CD4-positive, alpha-beta T cell treated with Interleukin-6 for 4 hours (primary cell): ENCODE results near the gene MAP2K7.
A peak's percentile ranks its signal among the peaks of the same experiment; 100 is the strongest.
"Not testable (repeated sequence)": the region's sequence is repeated elsewhere in the genome, so short reads cannot be mapped to it uniquely, and the experiment has no call there.

Experiments
- DNase-seq: peaks from one replicate; pipeline ENCODE4 v3.0.0-alpha.2; 2020; ENCODE audit warnings: mixed read lengths

Gene MAP2K7

GRCh38 chr19:7920519-7921301 is 17.0 kb downstream of the MAP2K7 start:
- peak; percentile 100 for DNase-seq

- DNase-seq, result no peak
These were observed 17.8 kb downstream of the MAP2K7 start for GRCh38 chr19:7921302-7921966.

DNA sequence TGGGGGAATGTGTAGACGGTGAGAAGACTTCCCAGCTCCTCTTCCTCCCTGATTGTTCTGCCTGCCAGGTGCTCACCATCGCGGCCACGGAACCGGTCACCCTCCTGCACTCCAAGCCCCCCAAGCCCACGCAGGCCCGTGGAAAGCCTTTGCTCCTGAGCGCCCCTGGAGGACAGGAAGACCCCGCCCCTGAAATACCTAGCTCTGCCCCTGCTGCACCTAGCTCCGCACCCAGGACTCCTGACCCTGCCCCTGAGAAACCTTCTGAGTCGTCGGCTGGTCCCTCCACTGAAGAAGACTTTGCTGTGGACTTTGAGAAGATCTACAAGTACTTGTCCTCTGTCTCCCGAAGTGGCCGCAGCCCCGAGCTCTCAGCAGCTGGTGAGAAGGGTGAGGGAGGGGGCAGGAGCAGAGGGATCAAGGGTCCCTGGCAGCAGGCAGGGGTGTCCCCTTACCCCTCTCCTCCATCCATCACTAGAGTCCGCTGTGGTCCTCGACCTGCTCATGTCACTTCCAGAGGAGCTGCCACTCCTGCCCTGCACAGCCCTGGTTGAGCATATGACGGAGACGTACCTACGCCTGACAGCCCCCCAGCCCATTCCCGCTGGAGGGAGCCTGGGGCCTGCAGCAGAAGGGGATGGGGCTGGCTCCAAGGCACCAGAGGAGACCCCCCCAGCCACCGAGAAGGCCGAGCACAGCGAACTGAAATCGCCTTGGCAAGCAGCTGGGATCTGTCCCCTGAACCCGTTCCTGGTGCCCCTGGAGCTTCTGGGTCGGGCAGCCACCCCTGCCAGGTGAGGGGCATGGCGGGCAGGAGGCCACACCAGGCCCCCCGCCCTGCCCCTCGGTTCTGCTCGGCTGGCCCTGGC is 18.5 kb downstream of the MAP2K7 start:
- no peak for DNase-seq

- no peak for DNase-seq
These were observed 19.1 kb downstream of the MAP2K7 start for GRCh38 chr19:7922836-7923195.

DNA sequence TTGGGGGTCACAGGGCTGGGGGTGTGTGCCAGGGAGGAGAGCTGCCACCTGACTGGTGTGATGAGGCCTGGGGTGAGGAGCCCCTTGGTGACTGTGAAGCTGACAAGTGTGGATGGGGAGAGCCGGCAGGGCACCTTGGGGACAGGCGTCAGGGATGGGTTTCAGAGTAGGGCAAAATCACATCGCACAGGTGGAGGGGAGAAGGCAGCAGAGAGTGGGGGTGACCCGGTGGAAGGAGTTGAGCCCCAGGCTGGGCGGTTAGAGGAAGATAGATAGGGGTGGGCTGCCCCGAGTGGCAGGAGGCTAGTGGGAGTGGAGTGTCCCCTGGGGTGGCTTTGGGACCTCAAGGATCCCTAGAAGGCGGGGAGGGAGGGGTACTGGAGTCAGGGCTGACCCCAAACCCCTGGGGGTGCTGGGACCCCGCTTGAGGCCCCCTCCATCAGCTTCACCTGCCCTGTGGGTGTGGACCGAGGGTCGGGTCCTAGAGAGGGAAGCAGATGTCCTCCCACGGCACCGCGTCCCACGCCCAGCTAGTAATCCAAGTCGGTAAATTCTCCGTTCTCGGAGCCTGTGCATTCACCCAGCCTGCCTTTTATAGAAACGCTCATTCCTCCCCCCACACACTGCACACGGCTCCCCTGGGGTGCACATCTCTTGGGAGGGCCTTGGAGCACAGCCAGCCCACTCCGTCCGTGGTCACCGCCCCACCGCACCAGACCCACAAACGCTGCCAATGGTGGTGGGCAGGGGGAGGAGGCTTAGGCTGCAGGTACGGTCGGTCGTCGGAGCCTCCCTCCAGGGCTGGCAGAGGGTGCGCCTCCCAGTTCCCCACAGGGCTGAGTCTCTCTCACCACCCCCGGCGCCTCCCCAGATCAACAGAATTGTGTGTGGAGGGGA is 19.9 kb downstream of the MAP2K7 start:
- no peak for DNase-seq

GRCh38 chr19:7924241-7924640 is 20.6 kb downstream of the MAP2K7 start:
- DNase-seq, result no peak

- DNase-seq, result no peak
These were observed 21.0 kb downstream of the MAP2K7 start for GRCh38 chr19:7924651-7925170.

DNA sequence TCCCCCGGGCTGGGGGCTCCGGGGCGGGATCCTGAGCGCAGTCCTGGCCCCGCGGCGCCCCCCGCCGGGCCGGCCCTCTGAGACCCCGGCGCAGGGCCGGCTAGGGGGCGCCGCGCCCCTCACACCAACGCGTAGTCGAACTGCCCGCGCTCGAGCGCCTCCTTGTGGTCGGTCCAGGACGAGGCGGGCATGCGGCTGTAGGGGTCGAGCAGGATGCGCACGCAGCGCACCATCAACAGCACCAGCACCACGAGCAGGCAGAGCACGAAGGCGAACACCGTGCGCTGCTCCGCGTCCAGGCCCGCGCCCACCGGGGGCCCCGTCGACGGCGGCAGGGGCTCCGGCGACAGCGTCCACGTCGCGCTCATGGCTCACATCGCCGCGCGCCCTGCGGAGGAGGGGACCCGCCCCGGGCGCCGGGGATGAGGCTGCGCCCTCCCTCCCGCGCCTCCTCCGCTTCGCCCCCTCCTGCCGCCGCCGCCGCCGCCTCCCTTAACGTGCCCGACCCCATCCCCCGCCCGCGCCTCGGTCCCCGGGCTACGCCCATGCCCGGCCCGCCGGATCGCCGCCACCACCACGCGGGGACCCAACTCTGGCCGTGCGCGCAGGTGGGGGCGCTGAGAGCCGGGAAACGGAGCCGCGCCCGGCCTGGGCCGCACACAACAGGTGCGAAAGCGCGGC is 21.6 kb downstream of the MAP2K7 start:
- DNase-seq, result peak; percentile 79

DNA sequence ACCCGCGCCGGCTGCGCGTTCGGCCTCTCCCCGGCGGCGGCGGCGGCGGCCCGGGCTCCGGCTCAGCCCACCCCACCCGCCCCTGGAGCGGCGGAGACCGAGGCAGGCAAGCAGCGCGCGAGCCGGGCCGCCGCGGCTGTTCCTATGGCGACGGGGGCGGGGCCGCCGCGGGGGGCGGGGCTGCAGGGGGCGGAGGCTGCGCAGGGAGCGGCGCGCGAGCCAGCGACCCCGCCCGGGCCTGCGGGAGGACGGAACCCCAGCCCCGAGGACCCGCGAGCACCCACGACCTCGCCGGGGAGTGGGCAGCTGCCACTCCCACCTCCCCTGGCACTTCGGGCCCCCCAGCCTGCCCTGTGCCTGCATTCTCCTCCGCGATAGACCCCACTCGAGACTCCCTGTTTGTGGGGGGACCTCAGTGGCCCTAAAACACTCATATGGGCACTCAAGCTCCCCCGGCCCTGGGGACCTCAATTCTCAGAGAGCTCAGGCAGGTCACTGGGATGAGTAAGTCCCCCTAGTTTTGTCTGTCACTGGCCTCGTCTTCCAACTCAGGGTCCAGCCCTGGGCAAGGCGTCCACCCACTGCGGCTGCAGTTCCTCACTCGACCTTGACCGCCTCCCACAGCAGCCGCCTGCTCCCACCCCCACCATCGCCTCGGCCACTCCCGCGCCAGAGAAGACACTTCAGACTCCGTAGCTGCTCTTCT is 22.5 kb downstream of the MAP2K7 start, which contains the start of gene CTXN1:
Gene CTXN1, minus strand, starts transcription at position 115 of the 706 bp plus-strand sequence. CDS start 597 bp downstream, outside the sequence.
- peak; percentile 81 for DNase-seq

DNA sequence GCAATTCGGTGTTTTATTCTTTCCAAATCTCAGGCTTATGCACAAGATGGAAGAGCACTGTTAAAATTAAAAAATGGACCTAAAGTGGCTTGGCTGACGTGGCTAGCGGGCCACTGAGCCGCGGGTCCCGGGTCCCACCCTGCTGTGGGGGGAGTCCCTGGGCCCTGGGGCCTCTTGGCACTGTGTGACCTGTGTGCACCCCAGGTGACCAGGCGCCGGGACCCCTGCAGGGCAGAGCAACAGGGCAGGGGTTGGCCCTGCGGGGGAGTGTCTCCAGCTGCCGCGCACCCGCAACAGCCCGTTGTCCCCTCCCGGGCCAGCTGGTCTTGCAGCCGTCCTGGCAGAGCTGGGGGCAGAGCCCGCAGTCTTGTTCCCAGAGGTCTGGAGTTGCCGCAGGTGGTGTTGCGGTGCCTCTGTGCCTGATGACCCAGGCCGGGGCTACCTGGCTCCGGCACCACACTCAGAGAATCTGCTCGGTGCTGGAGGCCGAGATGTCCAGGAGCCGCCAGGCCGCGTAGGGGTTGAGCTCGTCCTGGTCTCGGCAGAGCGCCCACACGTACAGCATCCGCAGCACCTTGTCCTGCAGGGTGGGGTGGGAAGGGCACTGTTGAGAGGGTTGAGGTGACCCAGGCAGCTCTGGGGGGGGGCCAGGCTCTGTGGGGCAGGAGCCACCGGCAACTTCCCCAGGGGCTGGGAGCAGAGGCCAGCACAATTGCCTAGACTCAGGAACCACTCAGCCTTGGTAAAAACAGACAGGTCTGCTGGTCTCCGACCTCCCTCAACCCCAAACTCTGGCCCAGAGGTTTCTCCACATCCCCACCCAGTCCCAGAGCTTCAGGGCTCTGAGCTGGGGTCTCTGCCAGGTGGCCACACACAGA is 23.3 kb downstream of the MAP2K7 start:
- DNase-seq, result no peak

GRCh38 chr19:7927605-7928333 is 24.1 kb downstream of the MAP2K7 start:
- no peak for DNase-seq

DNA sequence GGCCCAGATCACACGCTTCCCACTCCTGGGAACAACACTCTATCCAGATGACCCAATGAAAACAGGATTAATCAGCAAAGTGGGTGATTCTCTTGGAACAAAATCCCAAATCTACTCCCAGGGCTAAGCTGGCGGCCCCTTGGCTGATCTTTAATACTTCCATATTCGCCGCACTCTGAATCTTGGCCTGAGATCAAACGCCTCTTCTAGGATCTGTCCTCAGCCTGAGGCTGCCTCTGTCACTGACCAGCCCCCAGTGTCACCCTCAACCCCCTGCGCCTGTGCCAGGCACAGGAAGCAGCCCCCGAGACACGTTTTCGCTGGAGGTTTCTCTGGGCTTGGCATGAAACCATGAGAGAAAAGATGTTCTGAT is 24.6 kb downstream of the MAP2K7 start:
- DNase-seq, result no peak

GRCh38 chr19:7928741-7929701 is 25.3 kb downstream of the MAP2K7 start:
- DNase-seq, result peak; percentile 73

DNA sequence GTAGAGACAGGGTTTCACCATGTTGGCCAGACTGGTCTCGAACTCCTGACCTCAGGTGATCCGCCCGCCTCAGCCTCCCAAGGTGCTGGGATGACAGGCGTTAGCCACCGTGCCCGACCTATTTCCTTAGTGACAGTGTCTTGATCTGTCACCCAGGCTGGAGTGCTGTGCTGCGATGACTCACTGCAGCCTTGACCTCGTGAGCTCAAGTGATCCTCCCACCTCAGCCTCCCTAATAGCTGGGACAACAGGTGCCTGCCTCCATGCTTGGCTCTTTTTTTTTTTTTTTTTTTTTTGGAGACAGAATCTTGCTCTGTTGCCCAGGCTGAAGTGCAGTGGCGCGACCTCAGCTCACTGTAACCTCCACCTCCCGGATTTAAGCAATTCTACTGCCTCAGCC is 26.4 kb downstream of the MAP2K7 start:
- DNase-seq, result not testable (repeated sequence)

- DNase-seq, result no peak
These were observed 27.1 kb downstream of the MAP2K7 start for GRCh38 chr19:7930765-7931164.

GRCh38 chr19:7931221-7932061 is 27.8 kb downstream of the MAP2K7 start:
- DNase-seq, result no peak
